Stimulated activated CD4-positive, alpha-beta T cell treated with anti-CD3 and anti-CD28 coated beads, TNF-alpha, amount 100 ng/mL, for 4 hours (primary cell): Measurements from ENCODE around the gene GPR15LG.
"Not testable (repeated sequence)": the region's sequence is repeated elsewhere in the genome, so short reads cannot be mapped to it uniquely, and the experiment has no call there.

Source experiments
- DNase-seq, 3 experiments: peaks; one replicate each; pipeline ENCODE4 v3.0.0-alpha.2; 2020; ENCODE audit warnings: low read depth in 3 of 3

Gene GPR15LG

DNA sequence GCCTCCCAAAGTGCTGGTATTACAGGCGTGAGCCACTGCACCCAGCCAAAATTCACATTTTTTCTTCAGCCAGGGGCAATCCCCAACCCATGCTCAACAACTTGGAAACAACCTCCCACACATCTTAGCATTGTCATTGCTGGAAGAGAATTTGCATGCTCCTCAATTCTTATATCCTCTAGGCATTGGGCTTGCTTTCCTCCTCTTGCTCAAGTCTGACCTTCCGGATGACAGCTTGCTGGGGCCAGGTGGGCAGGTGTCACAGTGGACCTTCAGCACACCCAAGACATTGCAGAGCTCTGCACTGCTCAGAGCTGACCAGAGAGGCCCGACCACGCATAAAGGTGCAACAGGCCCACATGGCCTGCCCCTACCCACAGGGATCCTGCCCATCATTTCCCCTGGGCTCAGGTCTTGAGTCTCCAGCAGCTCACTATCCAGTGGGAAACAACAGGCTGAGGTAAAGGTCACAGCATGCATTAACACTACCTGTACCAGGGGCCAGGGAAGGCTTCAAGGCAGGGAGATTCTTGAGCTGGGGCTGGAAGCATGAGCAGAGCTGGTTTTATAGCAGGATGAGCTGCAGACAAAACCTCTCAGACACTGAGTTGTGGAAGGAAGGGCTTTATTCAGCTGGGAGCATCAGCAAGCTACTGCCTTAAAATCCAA lies 6.8 kb upstream of the GPR15LG start:
- no peak for DNase-seq

- not testable (repeated sequence) for DNase-seq
Observed at GRCh38 chr10:84167289-84167653, 6.3 kb upstream of the GPR15LG start.

DNA sequence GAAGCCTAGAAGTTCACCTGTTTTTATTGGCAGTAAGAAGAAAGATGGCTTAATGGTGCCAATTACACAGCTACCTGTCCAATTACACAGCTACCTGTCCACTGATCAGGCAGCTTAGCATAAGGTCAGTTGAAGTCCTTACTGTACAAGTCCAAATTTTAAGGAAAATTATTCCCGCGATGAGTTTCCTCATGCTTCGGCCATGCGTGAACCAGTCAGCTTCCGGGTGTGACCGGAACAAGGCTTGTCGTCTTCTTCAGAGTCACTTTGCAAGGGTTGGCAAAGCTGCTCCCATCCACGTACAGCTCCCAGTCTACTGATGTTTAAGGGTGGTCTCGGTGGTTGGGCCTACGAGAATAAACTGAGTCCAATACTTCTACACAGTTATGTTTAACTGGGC lies 5.2 kb upstream of the GPR15LG start:
- DNase-seq: not testable (repeated sequence)

GRCh38 chr10:84171237-84171636 lies 2.4 kb upstream of the GPR15LG start:
- DNase-seq: not testable (repeated sequence)

GRCh38 chr10:84171700-84172466 lies 1.7 kb upstream of the GPR15LG start:
- not testable (repeated sequence) for DNase-seq

DNA sequence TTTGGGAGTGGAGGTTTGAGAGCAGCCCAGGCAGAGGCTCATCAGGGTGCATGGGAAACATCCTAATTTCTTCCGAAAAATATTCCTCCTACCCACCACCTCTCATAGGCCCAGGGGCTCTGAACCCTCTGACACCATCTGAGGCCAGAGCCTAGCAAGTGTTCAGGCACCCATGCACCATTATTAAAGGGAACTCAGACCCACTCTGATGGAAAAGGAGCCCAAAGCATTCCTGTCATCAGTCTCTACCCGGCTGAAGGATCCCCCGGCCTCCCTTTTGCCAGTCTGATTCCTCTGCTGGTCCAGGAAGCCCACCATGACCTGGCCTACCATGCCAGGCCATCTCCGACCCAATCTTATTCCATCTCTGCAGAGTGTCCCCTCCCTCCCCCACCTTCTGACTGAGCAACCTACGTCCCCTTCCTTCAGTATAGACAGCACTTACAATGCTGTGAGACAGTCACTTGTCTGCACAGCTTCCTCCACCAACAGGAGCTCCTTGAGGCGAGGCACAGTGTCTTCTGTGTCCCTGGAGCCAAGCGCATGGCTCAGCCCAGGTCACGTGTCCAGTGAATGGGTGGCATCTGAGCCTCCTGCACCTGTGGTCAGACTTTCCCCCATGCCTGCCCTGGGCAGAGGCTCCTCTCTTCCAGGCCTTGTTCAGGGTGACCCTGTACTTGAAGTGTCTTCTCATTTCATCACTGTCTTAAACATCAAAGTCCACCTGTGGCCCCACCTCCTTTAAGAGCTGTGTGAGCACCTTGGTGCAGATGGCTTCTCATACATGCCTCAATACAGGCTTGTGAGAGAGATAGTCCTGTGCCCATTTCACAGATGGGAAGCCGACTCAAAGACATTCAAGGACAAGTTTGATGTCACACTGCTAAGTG lies 889 bp upstream of the GPR15LG start:
- no peak for DNase-seq

- DNase-seq: no peak
Observed at GRCh38 chr10:84175436-84175835, 1.8 kb downstream of the GPR15LG start.

DNA sequence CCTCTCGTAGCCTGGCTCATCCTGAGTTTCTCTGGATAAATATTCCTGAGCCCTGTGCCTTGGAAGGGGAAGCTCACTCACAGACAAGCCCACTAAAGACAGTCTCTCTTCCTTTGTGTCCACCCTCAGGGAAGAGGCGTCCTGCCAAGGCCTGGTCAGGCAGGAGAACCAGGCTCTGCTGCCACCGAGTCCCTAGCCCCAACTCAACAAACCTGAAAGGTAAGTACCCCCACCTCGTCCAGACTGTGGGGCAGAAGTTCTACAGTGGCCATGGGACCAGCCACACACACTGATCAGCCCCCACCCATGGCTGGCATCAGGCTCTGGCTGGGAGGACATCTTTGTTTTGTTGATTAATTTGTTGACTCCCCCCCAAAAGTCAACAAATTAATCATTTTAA lies 2.8 kb downstream of the GPR15LG start:
- no peak for DNase-seq

- DNase-seq: no peak
Observed at GRCh38 chr10:84176836-84177474, 3.4 kb downstream of the GPR15LG start.

DNA sequence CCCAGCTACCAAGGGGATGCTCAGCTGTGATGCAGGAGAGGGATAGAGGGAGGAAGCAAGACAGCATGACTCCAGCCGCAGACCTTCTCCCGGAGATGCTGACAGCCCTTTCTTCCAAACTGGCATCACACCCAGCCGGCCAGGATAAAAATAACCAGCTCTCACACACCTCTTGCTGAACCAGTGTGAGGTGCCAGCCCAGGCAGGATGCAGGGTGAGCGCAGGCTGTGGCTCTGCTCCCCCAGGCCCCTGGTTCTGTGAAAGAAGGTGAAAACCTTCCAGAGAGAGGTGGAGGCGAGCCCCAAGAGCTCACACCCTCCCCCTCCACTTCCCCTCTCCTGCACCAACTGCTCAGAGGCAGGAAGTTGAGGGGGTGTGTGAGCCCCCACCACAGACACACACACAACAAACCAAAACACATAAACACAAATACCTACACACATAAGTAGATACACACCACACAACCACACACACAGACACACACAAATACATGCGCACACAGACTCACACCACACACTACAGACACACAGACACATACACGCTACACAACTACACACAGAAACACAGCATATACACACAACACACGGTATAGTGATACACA lies 4.0 kb downstream of the GPR15LG start:
- DNase-seq: no peak

- no peak for DNase-seq
Observed at GRCh38 chr10:84178160-84178609, 4.6 kb downstream of the GPR15LG start.

- DNase-seq: no peak
Observed at GRCh38 chr10:84179059-84179710, 5.6 kb downstream of the GPR15LG start.

GRCh38 chr10:84180386-84180785 lies 6.8 kb downstream of the GPR15LG start:
- DNase-seq: not testable (repeated sequence)

GRCh38 chr10:84181631-84182030 lies 8.0 kb downstream of the GPR15LG start:
- DNase-seq: no peak

GRCh38 chr10:84184517-84184916 lies 10.9 kb downstream of the GPR15LG start:
- no peak for DNase-seq

DNA sequence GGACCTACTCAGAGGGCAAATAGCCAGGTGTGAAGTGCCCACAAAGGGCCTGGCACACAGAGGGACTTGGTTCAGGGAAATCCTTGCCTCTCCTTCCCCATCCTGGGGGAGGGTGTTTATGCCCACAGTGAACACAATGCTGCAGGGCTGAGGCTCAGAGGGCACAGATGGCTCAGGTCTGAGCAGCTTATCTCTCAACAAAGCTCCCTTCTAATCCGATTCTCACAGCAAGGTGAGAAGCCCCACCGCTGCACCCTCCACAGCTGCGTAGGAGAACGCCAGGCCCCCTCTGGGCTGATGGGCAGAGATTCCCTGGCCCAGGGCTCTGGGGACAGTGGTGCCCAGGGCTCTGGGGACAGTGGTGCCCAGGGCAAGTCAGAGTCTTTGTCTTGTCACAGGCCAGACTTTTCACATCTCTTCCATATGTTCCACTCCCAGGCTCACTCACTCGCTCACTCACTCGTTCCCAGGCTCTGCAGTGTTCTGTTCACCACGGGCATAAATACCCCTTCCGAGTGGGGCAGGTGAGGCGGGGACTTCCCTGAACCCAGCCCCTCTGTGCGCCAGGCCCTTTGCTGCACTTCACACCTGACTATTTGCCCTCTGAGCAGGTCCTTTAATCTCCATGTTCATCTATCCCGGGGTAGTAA lies 12.1 kb downstream of the GPR15LG start:
- DNase-seq: no peak

- DNase-seq: no peak
Observed at GRCh38 chr10:84188815-84189214, 15.2 kb downstream of the GPR15LG start.

GRCh38 chr10:84190621-84191020 lies 17.0 kb downstream of the GPR15LG start:
- no peak for DNase-seq

DNA sequence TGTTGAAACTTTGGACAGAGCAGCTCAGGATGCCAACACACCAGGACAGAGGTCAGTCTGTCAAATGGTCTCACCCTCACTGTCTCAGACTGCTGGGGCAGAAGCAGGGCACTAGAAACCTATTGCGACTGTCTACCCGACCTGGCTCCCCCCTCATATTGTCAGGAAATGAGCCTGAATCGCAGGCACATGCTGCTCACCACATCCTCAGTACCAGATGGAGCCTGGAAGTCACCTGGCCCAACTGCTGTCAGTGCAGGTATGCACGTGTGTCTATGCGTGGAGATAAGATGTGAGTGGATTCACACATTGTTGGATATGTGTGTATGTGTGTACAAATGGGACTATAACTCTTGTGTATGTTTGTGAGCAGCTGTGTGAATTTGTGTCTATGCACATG lies 17.5 kb downstream of the GPR15LG start:
- no peak for DNase-seq

- DNase-seq: no peak
Observed at GRCh38 chr10:84193327-84193726, 19.7 kb downstream of the GPR15LG start.
